ENCODE data around the gene ZNF593.

DNA sequence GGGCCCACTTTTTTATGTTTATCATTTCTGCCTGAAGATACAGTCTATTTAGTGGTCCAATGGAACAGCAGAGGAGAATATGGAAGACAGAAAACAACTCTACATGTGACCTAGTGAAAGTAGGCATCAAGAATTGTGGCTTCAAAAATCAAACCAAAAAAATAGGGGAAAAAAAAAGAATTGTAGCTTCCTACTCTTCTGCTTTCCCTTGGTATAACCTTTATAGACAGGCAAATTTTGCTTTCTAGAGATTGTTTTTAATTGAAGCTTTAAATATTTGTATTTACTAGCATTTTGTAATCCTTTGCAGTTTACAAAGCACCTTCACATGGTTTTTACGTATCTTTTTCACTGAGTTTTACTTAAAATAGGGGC lies 43.8 kb upstream of the ZNF593 start:
- TF ChIP-seq, protein P1, sequence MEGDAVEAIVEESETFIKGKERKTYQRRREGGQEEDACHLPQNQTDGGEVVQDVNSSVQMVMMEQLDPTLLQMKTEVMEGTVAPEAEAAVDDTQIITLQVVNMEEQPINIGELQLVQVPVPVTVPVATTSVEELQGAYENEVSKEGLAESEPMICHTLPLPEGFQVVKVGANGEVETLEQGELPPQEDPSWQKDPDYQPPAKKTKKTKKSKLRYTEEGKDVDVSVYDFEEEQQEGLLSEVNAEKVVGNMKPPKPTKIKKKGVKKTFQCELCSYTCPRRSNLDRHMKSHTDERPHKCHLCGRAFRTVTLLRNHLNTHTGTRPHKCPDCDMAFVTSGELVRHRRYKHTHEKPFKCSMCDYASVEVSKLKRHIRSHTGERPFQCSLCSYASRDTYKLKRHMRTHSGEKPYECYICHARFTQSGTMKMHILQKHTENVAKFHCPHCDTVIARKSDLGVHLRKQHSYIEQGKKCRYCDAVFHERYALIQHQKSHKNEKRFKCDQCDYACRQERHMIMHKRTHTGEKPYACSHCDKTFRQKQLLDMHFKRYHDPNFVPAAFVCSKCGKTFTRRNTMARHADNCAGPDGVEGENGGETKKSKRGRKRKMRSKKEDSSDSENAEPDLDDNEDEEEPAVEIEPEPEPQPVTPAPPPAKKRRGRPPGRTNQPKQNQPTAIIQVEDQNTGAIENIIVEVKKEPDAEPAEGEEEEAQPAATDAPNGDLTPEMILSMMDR (IDR thresholded peaks at IDR 0.05) = no peak
- TF ChIP-seq POLR2A (IDR thresholded peaks at IDR 0.05) = no peak

Data from testis (tissue), 2 donors.